ENCODE results near the gene NDUFS8.

NDUFS8 gene

GRCh38 chr11:68038718-68039525 is 8.4 kb downstream of the NDUFS8 start, which contains the start of gene TCIRG1:
Gene TCIRG1 (plus strand): TSS chr11:68039025. CDS start chr11:68041272, 2,247 bp downstream.
- peak within 1 kb of the TSS; percentile 27 to 90 for H2BK12ac ChIP-seq (ENCODE audit: low read length in 2 of 2)
- peaks cover 17% of the 10 kb centered on the region for H3K79me1 ChIP-seq (replicated peaks; ENCODE audit: low read length, poor library complexity, severe bottlenecking)
- H2BK120ac ChIP-seq (ENCODE audit: low read depth, low read length) = peak within 1 kb of the TSS; percentile 94
- H4K91ac ChIP-seq (ENCODE audit: low read length) = peak within 1 kb of the TSS; percentile 98
- H3K27me3 ChIP-seq (ENCODE audit: control insufficient read depth in 1 of 2, insufficient read depth in 1 of 2, low read length in 2 of 2) = no peaks in the 10 kb centered on the region
- peak within 1 kb of the TSS; percentile 99 for H4K8ac ChIP-seq (ENCODE audit: low read length)
- peak within 1 kb of the TSS; percentile 68 to 91 for H3K4me3 ChIP-seq (ENCODE audit: insufficient read depth in 1 of 2, low read depth in 1 of 2, low read length in 2 of 2)
- peak within 1 kb of the TSS; percentile 95 for H3K9ac ChIP-seq (ENCODE audit: low read length)
- DNase-seq = peak; percentile 83
- H3K4me2 ChIP-seq (ENCODE audit: low read length, poor library complexity, severe bottlenecking) = peak within 1 kb of the TSS; percentile 86
- WGBS = 15% methylated on average over 28 of the region's 51 CpGs
- H3K4ac ChIP-seq (ENCODE audit: low read depth in 1 of 2, low read length in 2 of 2) = peak within 1 kb of the TSS; percentile 84 to 92
- H2AK5ac ChIP-seq (ENCODE audit: low read length, severe bottlenecking) = peak within 1 kb of the TSS; percentile 75
- H3K23ac ChIP-seq (ENCODE audit: low read length in 2 of 2) = peak within 1 kb of the TSS in 1 of 2 experiments; percentile 66
- peak within 1 kb of the TSS; percentile 36 for H2AFZ ChIP-seq (ENCODE audit: low read depth, low read length)
- H3K36me3 ChIP-seq (ENCODE audit: control insufficient read depth in 1 of 2, insufficient read depth in 2 of 2, low read depth in 1 of 2, low read length in 2 of 2) = peaks cover 23 to 50% of the 10 kb centered on the region in 2 experiments
- H3K27ac ChIP-seq (ENCODE audit: low read length, poor library complexity, severe bottlenecking) = peak within 1 kb of the TSS; percentile 78
- H2BK15ac ChIP-seq (ENCODE audit: low read depth, poor library complexity, severe bottlenecking) = peak within 1 kb of the TSS; percentile 82
- peak within 1 kb of the TSS; percentile 39 for H2BK5ac ChIP-seq (ENCODE audit: low read depth, low read length, poor library complexity, severe bottlenecking)
- H3K9me3 ChIP-seq (ENCODE audit: control insufficient read depth, low read length) = no peaks in the 10 kb centered on the region
- peak within 1 kb of the TSS; percentile 48 to 91 for H3K14ac ChIP-seq (ENCODE audit: low read length in 2 of 2)
- H3K4me1 ChIP-seq (ENCODE audit: control insufficient read depth, insufficient read depth, low read depth, low read length) = peaks cover 58% of the 10 kb centered on the region
- peak within 1 kb of the TSS; percentile 95 to 96 for H3K18ac ChIP-seq (ENCODE audit: low read depth in 1 of 2, low read length in 2 of 2)

- H3K14ac ChIP-seq (ENCODE audit: low read length in 2 of 2) = peak overlapping the region in 1 of 2 experiments; percentile 55
- H3K9ac ChIP-seq (ENCODE audit: low read length) = peak overlapping the region; percentile 95
- peak overlapping the region; percentile 86 for H3K4me2 ChIP-seq (ENCODE audit: low read length, poor library complexity, severe bottlenecking)
- H3K27ac ChIP-seq (ENCODE audit: low read length, poor library complexity, severe bottlenecking) = peak overlapping the region; percentile 73
- peak overlapping the region; percentile 75 for H2AK5ac ChIP-seq (ENCODE audit: low read length, severe bottlenecking)
- no peak overlapping the region for H2AFZ ChIP-seq (ENCODE audit: low read depth, low read length)
- peak overlapping the region; percentile 8 for H4K8ac ChIP-seq (ENCODE audit: low read length)
- peaks cover 64% of the 10 kb centered on the region for H3K4me1 ChIP-seq (ENCODE audit: control insufficient read depth, insufficient read depth, low read depth, low read length)
- H3K79me1 ChIP-seq (replicated peaks; ENCODE audit: low read length, poor library complexity, severe bottlenecking) = peaks cover 17% of the 10 kb centered on the region
- H3K27me3 ChIP-seq (ENCODE audit: control insufficient read depth in 1 of 2, insufficient read depth in 1 of 2, low read length in 2 of 2) = no peaks in the 10 kb centered on the region
- H3K23ac ChIP-seq (ENCODE audit: low read length in 2 of 2) = peak overlapping the region in 1 of 2 experiments; percentile 66
- H2BK15ac ChIP-seq (ENCODE audit: low read depth, poor library complexity, severe bottlenecking) = peak overlapping the region; percentile 82
- peak overlapping the region; percentile 97 for H4K91ac ChIP-seq (ENCODE audit: low read length)
- no peaks in the 10 kb centered on the region for H3K9me3 ChIP-seq (ENCODE audit: control insufficient read depth, low read length)
- peak overlapping the region; percentile 68 to 91 for H3K4me3 ChIP-seq (ENCODE audit: insufficient read depth in 1 of 2, low read depth in 1 of 2, low read length in 2 of 2)
- no peak overlapping the region for H2BK5ac ChIP-seq (ENCODE audit: low read depth, low read length, poor library complexity, severe bottlenecking)
- peak overlapping the region; percentile 82 for H2BK120ac ChIP-seq (ENCODE audit: low read depth, low read length)
- DNase-seq = no peak
- WGBS = 8% methylated on average over 5 of the region's 10 CpGs
- H3K36me3 ChIP-seq (ENCODE audit: control insufficient read depth in 1 of 2, insufficient read depth in 2 of 2, low read depth in 1 of 2, low read length in 2 of 2) = peaks cover 25 to 51% of the 10 kb centered on the region in 2 experiments
- H3K18ac ChIP-seq (ENCODE audit: low read depth in 1 of 2, low read length in 2 of 2) = peak overlapping the region; percentile 34 to 89
- H3K4ac ChIP-seq (ENCODE audit: low read depth in 1 of 2, low read length in 2 of 2) = peak overlapping the region; percentile 84 to 88
- H2BK12ac ChIP-seq (ENCODE audit: low read length in 2 of 2) = peak overlapping the region; percentile 52 to 87
Observed at GRCh38 chr11:68039526-68040086, 9.1 kb downstream of the NDUFS8 start.

- Histone ChIP-seq H3K23ac (ENCODE audit: low read length in 2 of 2) (peak overlapping the region in 1 of 2 experiments; percentile 61), H2AFZ (ENCODE audit: low read depth, low read length) (no peak overlapping the region), H3K9me3 (ENCODE audit: control insufficient read depth, low read length) (no peaks in the 10 kb centered on the region), H3K27ac (ENCODE audit: low read length, poor library complexity, severe bottlenecking) (peak overlapping the region; percentile 73), H3K4me1 (ENCODE audit: control insufficient read depth, insufficient read depth, low read depth, low read length) (peaks cover 70% of the 10 kb centered on the region), H3K4me2 (ENCODE audit: low read length, poor library complexity, severe bottlenecking) (peak overlapping the region; percentile 86), H3K36me3 (ENCODE audit: control insufficient read depth in 1 of 2, insufficient read depth in 2 of 2, low read depth in 1 of 2, low read length in 2 of 2) (peaks cover 27 to 58% of the 10 kb centered on the region in 2 experiments), H4K8ac (ENCODE audit: low read length) (peak overlapping the region; percentile 92), H4K91ac (ENCODE audit: low read length) (peak overlapping the region; percentile 97), H2BK120ac (ENCODE audit: low read depth, low read length) (peak overlapping the region; percentile 89), H3K9ac (ENCODE audit: low read length) (peak overlapping the region; percentile 95), H3K79me1 (replicated peaks; ENCODE audit: low read length, poor library complexity, severe bottlenecking) (peaks cover 20% of the 10 kb centered on the region), H2BK5ac (ENCODE audit: low read depth, low read length, poor library complexity, severe bottlenecking) (peak overlapping the region; percentile 60), H2BK12ac (ENCODE audit: low read length in 2 of 2) (peak overlapping the region; percentile 52 to 87), H3K4ac (ENCODE audit: low read depth in 1 of 2, low read length in 2 of 2) (peak overlapping the region; percentile 90 to 98), H3K14ac (ENCODE audit: low read length in 2 of 2) (peak overlapping the region in 1 of 2 experiments; percentile 94), H2AK5ac (ENCODE audit: low read length, severe bottlenecking) (peak overlapping the region; percentile 95), H2BK15ac (ENCODE audit: low read depth, poor library complexity, severe bottlenecking) (peak overlapping the region; percentile 99), H3K4me3 (ENCODE audit: insufficient read depth in 1 of 2, low read depth in 1 of 2, low read length in 2 of 2) (peak overlapping the region; percentile 52 to 91), H3K27me3 (ENCODE audit: control insufficient read depth in 1 of 2, insufficient read depth in 1 of 2, low read length in 2 of 2) (no peaks in the 10 kb centered on the region), H3K18ac (ENCODE audit: low read depth in 1 of 2, low read length in 2 of 2) (peak overlapping the region; percentile 90 to 95)
- WGBS = 23% methylated on average over 19 of the region's 22 CpGs
- DNase-seq = peak; percentile 90
Observed at GRCh38 chr11:68040101-68040956, 9.8 kb downstream of the NDUFS8 start.

Data from mesenchymal stem cell (in vitro differentiated cells and primary cell).